ENCODE data around the gene KLHL24.

DNA sequence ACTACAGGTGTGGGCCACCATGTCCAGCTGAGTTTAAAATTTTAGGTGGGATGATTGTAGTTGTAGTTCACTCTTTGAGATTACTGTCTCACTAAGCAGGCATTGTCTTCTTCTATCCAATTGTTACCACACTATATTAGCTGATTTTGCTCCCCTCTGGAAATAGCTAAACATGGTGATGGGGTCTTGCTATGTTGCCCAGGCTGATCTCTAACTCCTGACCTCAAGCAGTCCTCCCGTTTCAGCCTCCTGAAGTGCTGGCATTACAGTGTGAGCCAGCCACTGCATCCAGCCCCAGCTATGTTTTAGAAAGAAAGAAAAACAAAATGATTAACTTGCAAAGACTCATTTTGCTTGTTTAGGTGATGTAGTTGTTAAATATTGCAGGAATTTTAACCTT lies 92.8 kb downstream of the KLHL24 start:
- TF ChIP-seq, protein P1, sequence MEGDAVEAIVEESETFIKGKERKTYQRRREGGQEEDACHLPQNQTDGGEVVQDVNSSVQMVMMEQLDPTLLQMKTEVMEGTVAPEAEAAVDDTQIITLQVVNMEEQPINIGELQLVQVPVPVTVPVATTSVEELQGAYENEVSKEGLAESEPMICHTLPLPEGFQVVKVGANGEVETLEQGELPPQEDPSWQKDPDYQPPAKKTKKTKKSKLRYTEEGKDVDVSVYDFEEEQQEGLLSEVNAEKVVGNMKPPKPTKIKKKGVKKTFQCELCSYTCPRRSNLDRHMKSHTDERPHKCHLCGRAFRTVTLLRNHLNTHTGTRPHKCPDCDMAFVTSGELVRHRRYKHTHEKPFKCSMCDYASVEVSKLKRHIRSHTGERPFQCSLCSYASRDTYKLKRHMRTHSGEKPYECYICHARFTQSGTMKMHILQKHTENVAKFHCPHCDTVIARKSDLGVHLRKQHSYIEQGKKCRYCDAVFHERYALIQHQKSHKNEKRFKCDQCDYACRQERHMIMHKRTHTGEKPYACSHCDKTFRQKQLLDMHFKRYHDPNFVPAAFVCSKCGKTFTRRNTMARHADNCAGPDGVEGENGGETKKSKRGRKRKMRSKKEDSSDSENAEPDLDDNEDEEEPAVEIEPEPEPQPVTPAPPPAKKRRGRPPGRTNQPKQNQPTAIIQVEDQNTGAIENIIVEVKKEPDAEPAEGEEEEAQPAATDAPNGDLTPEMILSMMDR (IDR thresholded peaks at IDR 0.05; ENCODE audit: low read length): no peak
- no peak for TF ChIP-seq EZH2 (IDR thresholded peaks at IDR 0.05; ENCODE audit: borderline replicate concordance, low read length)
